HG02798 (cell line): ENCODE results near the gene KCNJ16.

Experiments used
- ATAC-seq: cut with Tn5 transposase; IDR thresholded peaks from one replicate; pipeline ENCODE4 v1.9.1; 2021; ENCODE audit warnings: mild to moderate bottlenecking; ENCODE audit not compliant: unreplicated experiment, poor library complexity

KCNJ16 gene

GRCh38 chr17:70067134-70067533, 7.9 kb upstream of the KCNJ16 start:
- no peak for ATAC-seq

- ATAC-seq = no peak
These were observed 4.6 kb upstream of the KCNJ16 start for GRCh38 chr17:70070305-70071027.

- no peak for ATAC-seq
These were observed 3.9 kb upstream of the KCNJ16 start for GRCh38 chr17:70071127-70071526.

- ATAC-seq = no peak
These were observed 3.4 kb upstream of the KCNJ16 start for GRCh38 chr17:70071620-70072019.

- no peak for ATAC-seq
These were observed 2.3 kb upstream of the KCNJ16 start for GRCh38 chr17:70072546-70073309.

GRCh38 chr17:70073310-70073709, 1.7 kb upstream of the KCNJ16 start:
- ATAC-seq = no peak

- no peak for ATAC-seq
These were observed 1.2 kb upstream of the KCNJ16 start for GRCh38 chr17:70073799-70074198.

- ATAC-seq = no peak
These were observed 692 bp upstream of the KCNJ16 start for GRCh38 chr17:70074236-70074830.

- ATAC-seq = no peak
These were observed 1.2 kb downstream of the KCNJ16 start for GRCh38 chr17:70076189-70076588.

GRCh38 chr17:70076831-70077230, 1.8 kb downstream of the KCNJ16 start:
- ATAC-seq = no peak

- no peak for ATAC-seq
These were observed 3.5 kb downstream of the KCNJ16 start for GRCh38 chr17:70078549-70078948.

GRCh38 chr17:70078994-70079531, 4.0 kb downstream of the KCNJ16 start:
- ATAC-seq = no peak

- ATAC-seq = no peak
These were observed 5.7 kb downstream of the KCNJ16 start for GRCh38 chr17:70080541-70081347.

GRCh38 chr17:70081885-70082284, 6.9 kb downstream of the KCNJ16 start:
- no peak for ATAC-seq

GRCh38 chr17:70084476-70084875, 9.5 kb downstream of the KCNJ16 start:
- ATAC-seq = no peak

GRCh38 chr17:70086516-70086915, 11.5 kb downstream of the KCNJ16 start:
- no peak for ATAC-seq

- no peak for ATAC-seq
These were observed 14.6 kb downstream of the KCNJ16 start for GRCh38 chr17:70089513-70090148.

GRCh38 chr17:70091005-70091568, 16.1 kb downstream of the KCNJ16 start:
- ATAC-seq = no peak

GRCh38 chr17:70091696-70092095, 16.7 kb downstream of the KCNJ16 start:
- ATAC-seq = no peak

GRCh38 chr17:70093163-70093562, 18.1 kb downstream of the KCNJ16 start:
- ATAC-seq = no peak
